Parathyroid adenoma (tissue), 2 donors: ENCODE results near the gene DTX4.

Experiments
- H2AFZ ChIP-seq: fragments of 300-600 bp; sonication (generic); one replicate; pipeline ENCODE4 v1.7.0; 2017; ENCODE audit warnings: antibody characterized with exemption, mild to moderate bottlenecking
- H3K27ac ChIP-seq: fragments of 300-600 bp; sonication (generic); one replicate; pipeline ENCODE4 v1.7.0; 2017
- H3K27me3 ChIP-seq: fragments of 300-600 bp; sonication (generic); one replicate; pipeline ENCODE4 v1.7.0; 2017; ENCODE audit warnings: low read length; ENCODE audit not compliant: control insufficient read depth, insufficient read depth
- H3K36me3 ChIP-seq: fragments of 300-600 bp; sonication (generic); one replicate; pipeline ENCODE4 v1.7.0; 2017; ENCODE audit warnings: low read length; ENCODE audit not compliant: control insufficient read depth, insufficient read depth
- H3K4me1 ChIP-seq: fragments of 300-600 bp; sonication (generic); one replicate; pipeline ENCODE4 v1.7.0; 2017; ENCODE audit warnings: control low read depth
- H3K4me2 ChIP-seq: fragments of 300-600 bp; sonication (generic); one replicate; pipeline ENCODE4 v1.7.0; 2017; ENCODE audit warnings: low read length
- H3K4me3 ChIP-seq: fragments of 300-600 bp; sonication (generic); one replicate; pipeline ENCODE4 v1.7.0; 2017; ENCODE audit warnings: low read depth, low read length
- H3K79me2 ChIP-seq: fragments of 300-600 bp; sonication (generic); one replicate; pipeline ENCODE4 v1.7.0; 2017; ENCODE audit warnings: control low read depth
- H3K9ac ChIP-seq: fragments of 300-600 bp; sonication (generic); one replicate; pipeline ENCODE4 v1.7.0; 2017; ENCODE audit warnings: mild to moderate bottlenecking
- H3K9me3 ChIP-seq: fragments of 300-600 bp; sonication (generic); one replicate; pipeline ENCODE4 v1.7.0; 2017; ENCODE audit warnings: low read length; ENCODE audit not compliant: control insufficient read depth
- CTCF ChIP-seq: fragments of 300-600 bp; sonication (generic); IDR thresholded peaks from one replicate; pipeline ENCODE4 v1.7.0; 2017; ENCODE audit warnings: antibody characterized with exemption, mild to moderate bottlenecking
- donor health status: primary hyperparathyroidism.

DTX4 gene

GRCh38 chr11:59224351-59224928 lies 52.5 kb downstream of the DTX4 start:
- no peak for TF ChIP-seq CTCF
- H3K4me1 ChIP-seq, result no peaks in the 10 kb centered on the region
- H3K79me2 ChIP-seq, result no peaks in the 10 kb centered on the region
- no peak overlapping the region for H3K9ac ChIP-seq
- H3K4me3 ChIP-seq, result no peak overlapping the region
- no peak overlapping the region for H3K4me2 ChIP-seq
- no peaks in the 10 kb centered on the region for H3K36me3 ChIP-seq
- H3K27me3 ChIP-seq, result no peaks in the 10 kb centered on the region
- H2AFZ ChIP-seq, result no peak overlapping the region
- H3K27ac ChIP-seq, result peak overlapping the region; percentile 19
- H3K9me3 ChIP-seq, result no peaks in the 10 kb centered on the region

- no peaks in the 10 kb centered on the region for H3K36me3 ChIP-seq
- H3K4me3 ChIP-seq, result no peak overlapping the region
- H3K27ac ChIP-seq, result peak overlapping the region; percentile 19
- TF ChIP-seq CTCF, result no peak
- H3K27me3 ChIP-seq, result no peaks in the 10 kb centered on the region
- H2AFZ ChIP-seq, result no peak overlapping the region
- no peak overlapping the region for H3K9ac ChIP-seq
- no peak overlapping the region for H3K4me2 ChIP-seq
- no peaks in the 10 kb centered on the region for H3K79me2 ChIP-seq
- no peaks in the 10 kb centered on the region for H3K4me1 ChIP-seq
- H3K9me3 ChIP-seq, result no peaks in the 10 kb centered on the region
Observed at GRCh38 chr11:59225017-59225416, 53.1 kb downstream of the DTX4 start.

- H3K4me2 ChIP-seq, result no peak overlapping the region
- no peak for TF ChIP-seq CTCF
- no peak overlapping the region for H3K4me3 ChIP-seq
- no peak overlapping the region for H2AFZ ChIP-seq
- no peaks in the 10 kb centered on the region for H3K4me1 ChIP-seq
- no peaks in the 10 kb centered on the region for H3K79me2 ChIP-seq
- no peaks in the 10 kb centered on the region for H3K27me3 ChIP-seq
- no peaks in the 10 kb centered on the region for H3K36me3 ChIP-seq
- H3K9me3 ChIP-seq, result no peaks in the 10 kb centered on the region
- no peak overlapping the region for H3K9ac ChIP-seq
- no peak overlapping the region for H3K27ac ChIP-seq
Observed at GRCh38 chr11:59226396-59226795, 54.5 kb downstream of the DTX4 start.

- H3K36me3 ChIP-seq, result no peaks in the 10 kb centered on the region
- no peaks in the 10 kb centered on the region for H3K79me2 ChIP-seq
- no peak overlapping the region for H2AFZ ChIP-seq
- H3K4me1 ChIP-seq, result no peaks in the 10 kb centered on the region
- H3K4me2 ChIP-seq, result no peak overlapping the region
- no peak overlapping the region for H3K27ac ChIP-seq
- no peak for TF ChIP-seq CTCF
- H3K4me3 ChIP-seq, result no peak overlapping the region
- H3K9me3 ChIP-seq, result no peaks in the 10 kb centered on the region
- H3K27me3 ChIP-seq, result no peaks in the 10 kb centered on the region
- no peak overlapping the region for H3K9ac ChIP-seq
Observed at GRCh38 chr11:59240322-59240721, 68.4 kb downstream of the DTX4 start.

- Histone ChIP-seq H3K4me2 (no peak overlapping the region), H3K4me1 (peaks cover 2% of the 10 kb centered on the region), H3K9ac (no peak overlapping the region), H3K79me2 (no peaks in the 10 kb centered on the region), H3K4me3 (no peak overlapping the region), H3K27me3 (no peaks in the 10 kb centered on the region), H2AFZ (no peak overlapping the region), H3K27ac (no peak overlapping the region), H3K9me3 (no peaks in the 10 kb centered on the region), H3K36me3 (no peaks in the 10 kb centered on the region)
- no peak for TF ChIP-seq CTCF
Observed at GRCh38 chr11:59243633-59244032, 71.7 kb downstream of the DTX4 start.
